Measurements from ENCODE around the gene SLC6A4.

- no peak for TF ChIP-seq SUZ12 (IDR thresholded peaks at IDR 0.05; ENCODE audit: extremely low read depth, insufficient read depth, insufficient read length)
- no peak for TF ChIP-seq YY1 (IDR thresholded peaks at IDR 0.05; ENCODE audit: insufficient read depth, insufficient read length)
- TF ChIP-seq ZNF274 (IDR thresholded peaks at IDR 0.05; ENCODE audit: low read depth, low read length): no peak
Observed at GRCh38 chr17:30251931-30252330, 16.4 kb upstream of the SLC6A4 start.
